B cell (primary cell): ENCODE measurements around the gene NCBP2L. TPM values are rescaled to one million over a fixed set of nuclear protein-coding genes. Genes with fewer than 3 reads are reported as not detected.

Experiments
- ATAC-seq: fragments of 200-7000 bp; cut with Tn5 transposase; one replicate; pipeline ENCODE4 v1.10.0; 2021; ENCODE audit warnings: low read depth, mild to moderate bottlenecking, moderate number of reproducible peaks, moderate library complexity
- CTCF ChIA-PET: fragments of 350-600 bp; sonication (Branson Sonifier 250); formaldehyde crosslinking; loops from one replicate; lab custom pipeline; 2021; ENCODE audit warnings: antibody characterized with exemption, inconsistent platforms; lab: Charles Lee
- POLR2A ChIA-PET: fragments of 350-600 bp; sonication (Branson Sonifier 250); formaldehyde crosslinking; loops from one replicate; lab custom pipeline; 2021; ENCODE audit warnings: antibody characterized with exemption; lab: Charles Lee
- DNase-seq: peaks from one replicate; pipeline ENCODE4 v3.0.0; 2013
- H2AFZ ChIP-seq: 2 replicates; pipeline ENCODE4 v1.6.1; 2012; ENCODE audit warnings: mild to moderate bottlenecking, low read depth, low read length; ENCODE audit not compliant: insufficient read depth, poor library complexity, severe bottlenecking
- H3K27ac ChIP-seq, 2 donors: 1 replicate in 1 of 2; 2 replicates in 1 of 2; pipeline ENCODE4 v1.5.1; 2012 to 2013; ENCODE audit warnings: low read length in 2 of 2, mild to moderate bottlenecking in 2 of 2, moderate library complexity in 1 of 2
- H3K27me3 ChIP-seq, 4 experiments: fragments of 200-600 bp in 1 of 4; sonication (generic) in 1 of 4; replicated peaks in 1 of 4; 1 replicate in 2 of 4; 2 replicates in 2 of 4; pipeline versions ENCODE4 v1.6.1 to v1.7.0; 2013 to 2016; ENCODE audit warnings: low read length in 3 of 4, mild to moderate bottlenecking in 2 of 4, mixed read lengths in 1 of 4, moderate library complexity in 1 of 4; ENCODE audit not compliant: insufficient read depth in 4 of 4, control insufficient read depth in 3 of 4; ENCODE audit errors: control extremely low read depth in 1 of 4
- H3K36me3 ChIP-seq, 2 experiments: replicated peaks in 1 of 2; 1 replicate in 1 of 2; 2 replicates in 1 of 2; pipeline versions ENCODE4 v1.6.1 to v1.7.1; 2013; ENCODE audit warnings: low read length in 1 of 2; ENCODE audit not compliant: insufficient read depth in 2 of 2, control insufficient read depth in 1 of 2; ENCODE audit errors: control extremely low read depth in 1 of 2, extremely low read depth in 1 of 2
- H3K4me1 ChIP-seq, 2 donors: fragments of 200-600 bp in 1 of 2; sonication (generic) in 1 of 2; 1 replicate in 1 of 2; 2 replicates in 1 of 2; pipeline versions ENCODE4 v1.5.1 to v1.6.1; 2013 to 2017; ENCODE audit warnings: low read length in 2 of 2; ENCODE audit not compliant: control insufficient read depth in 2 of 2, insufficient read depth in 2 of 2
- H3K4me2 ChIP-seq: replicated peaks from 2 replicates; pipeline ENCODE3; 2012; ENCODE audit warnings: mild to moderate bottlenecking, low read depth, low read length; ENCODE audit not compliant: poor library complexity, severe bottlenecking
- H3K4me3 ChIP-seq, 5 experiments: fragments of 200-600 bp in 1 of 5; sonication (generic) in 1 of 5; 1 replicate in 3 of 5; 2 replicates in 2 of 5; pipeline versions ENCODE4 v1.5.1 to v1.7.0; 2011 to 2016; ENCODE audit warnings: low read length in 4 of 5, mild to moderate bottlenecking in 4 of 5, low read depth in 2 of 5, control low read depth in 1 of 5, moderate library complexity in 1 of 5; ENCODE audit not compliant: insufficient read depth in 1 of 5; ENCODE audit errors: control extremely low read depth in 1 of 5, extremely low read depth in 1 of 5
- H3K79me2 ChIP-seq: fragments of 200-600 bp; sonication (generic); one replicate; pipeline ENCODE4 v1.6.0; 2016; ENCODE audit warnings: low read length; ENCODE audit not compliant: control insufficient read depth, insufficient read depth
- H3K9ac ChIP-seq: fragments of 200-600 bp; sonication (generic); 2 replicates; pipeline ENCODE4 v1.6.1; 2017; ENCODE audit warnings: mild to moderate bottlenecking, low read length, moderate library complexity
- H3K9me3 ChIP-seq, 3 donors: one replicate each; pipeline versions ENCODE4 v1.6.1 to v1.7.1; 2013; ENCODE audit warnings: low read length in 2 of 3; ENCODE audit not compliant: control insufficient read depth in 2 of 3, insufficient read depth in 1 of 3; ENCODE audit errors: control extremely low read depth in 1 of 3
- H4K20me1 ChIP-seq: 2 replicates; pipeline ENCODE4 v1.6.0; 2012; ENCODE audit warnings: mild to moderate bottlenecking, low read length; ENCODE audit not compliant: insufficient read depth, control insufficient read depth, poor library complexity, severe bottlenecking
- H3K27ac Mint-ChIP-seq: one replicate; pipeline ENCODE4 v1.8.0; 2021; ENCODE audit warnings: mixed read lengths
- H3K27me3 Mint-ChIP-seq: one replicate; pipeline ENCODE4 v1.8.0; 2021; ENCODE audit warnings: mixed read lengths
- H3K4me1 Mint-ChIP-seq: one replicate; pipeline ENCODE4 v1.8.0; 2021; ENCODE audit warnings: mixed read lengths
- H3K4me3 Mint-ChIP-seq: one replicate; pipeline ENCODE4 v1.8.0; 2021; ENCODE audit warnings: mixed read lengths
- H3K9me3 Mint-ChIP-seq: one replicate; pipeline ENCODE4 v1.8.0; 2022; ENCODE audit warnings: mixed read lengths; ENCODE audit not compliant: insufficient read depth
- CTCF ChIP-seq: fragments of 200-600 bp; IDR thresholded peaks from one replicate; pipeline ENCODE4 v1.8.0; 2022; ENCODE audit warnings: antibody characterized with exemption, mild to moderate bottlenecking
- EZH2 ChIP-seq: IDR thresholded peaks from 2 replicates; pipeline ENCODE4 v1.6.1; 2012; ENCODE audit warnings: borderline replicate concordance, low read depth, mild to moderate bottlenecking, moderate library complexity, low read length; ENCODE audit not compliant: insufficient read depth, poor library complexity, severe bottlenecking
- WGBS: methylation state at CpG from one replicate; pipeline ENCODE4 v1.1.5; 2013; ENCODE audit warnings: missing lambda C conversion rate; ENCODE audit not compliant: insufficient coverage; 5-methylcytosine and 5-hydroxymethylcytosine counted together
- intact Hi-C: fragments of 100-400 bp; cut with micrococcal nuclease; formaldehyde crosslinking; loops from one replicate; pipeline ENCODE4 v1.10.0; 2022
- polyA plus RNA-seq: library from polyadenylated mRNA; depleted of rRNA; stranded (reverse); fragments of >200 nt; gene quantifications from 2 replicates; pipeline ENCODE4 v1.2.3, GENCODE V29; 2012
- total RNA-seq, 2 donors: library from RNA; stranded (reverse); fragments of 120-200 nt in 1 of 2; gene quantifications; 1 replicate in 1 of 2; 2 replicates in 1 of 2; pipeline versions ENCODE4 v1.2.3 to v1.2.4, GENCODE V29; 2013 to 2022

NCBP2L gene
- total and polyA plus RNA-seq, 2 donors (not counting 1 experiment from before 2014, with no cell fraction given) = not detected

DNA sequence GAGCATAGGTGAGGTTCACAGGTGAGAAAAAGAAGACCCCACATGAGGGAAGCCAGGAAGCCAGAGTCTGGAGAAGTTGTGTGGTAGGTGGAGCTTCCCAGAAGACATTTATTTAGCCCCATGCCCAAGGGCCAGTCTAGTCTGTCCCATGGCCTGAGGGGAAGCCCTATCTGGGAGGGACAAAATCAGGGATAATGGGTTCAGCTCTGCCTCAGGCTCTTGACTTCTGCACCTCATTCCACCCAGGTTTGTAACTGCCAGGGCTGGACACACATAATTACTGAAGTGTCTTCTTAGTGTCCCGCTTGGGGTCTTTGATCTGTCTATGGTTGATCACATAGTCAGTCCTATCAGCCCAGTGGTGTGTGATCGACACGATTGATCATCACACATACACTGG is 38.0 kb upstream of the NCBP2L start:
- Mint-ChIP-seq H3K27ac (no peak overlapping the region), H3K27me3 (no peaks in the 10 kb centered on the region), H3K4me3 (no peak overlapping the region), H3K4me1 (peaks cover 15% of the 10 kb centered on the region), H3K9me3 (no peaks in the 10 kb centered on the region)
- no peaks in the 10 kb centered on the region for H4K20me1 ChIP-seq
- no peak for TF ChIP-seq CTCF
- no peak for TF ChIP-seq EZH2
- no peak overlapping the region for H2AFZ ChIP-seq
- H3K4me3 ChIP-seq = no peak overlapping the region
- H3K9me3 ChIP-seq = no peaks in the 10 kb centered on the region
- intact Hi-C loops = no loop called here
- no peak for ATAC-seq
- no peak overlapping the region for H3K9ac ChIP-seq
- no peak overlapping the region for H3K4me2 ChIP-seq
- no CpG with 5 or more reads among the region's 3 CpGs for WGBS
- CTCF ChIA-PET = interaction anchor here (3.1 kb wide), 1 partner anchor 21 kb away, joined by 20 read pairs; no protein-coding TSS in a partner anchor
- no peak overlapping the region for H3K27ac ChIP-seq
- H3K36me3 ChIP-seq = no peaks in the 10 kb centered on the region
- no peaks in the 10 kb centered on the region for H3K27me3 ChIP-seq
- H3K79me2 ChIP-seq = peaks cover 7% of the 10 kb centered on the region
- H3K4me1 ChIP-seq = peaks cover 14 to 19% of the 10 kb centered on the region in 2 donors
- POLR2A ChIA-PET = interaction anchor here (4.2 kb wide), 1 partner anchor 24 kb away, joined by 29 read pairs; no protein-coding TSS in a partner anchor
- DNase-seq = no peak

GRCh38 chrX:107741404-107741790 is 36.1 kb upstream of the NCBP2L start:
- H3K9ac ChIP-seq = peak overlapping the region; percentile 35
- H3K27me3 Mint-ChIP-seq = no peaks in the 10 kb centered on the region
- peaks cover 15% of the 10 kb centered on the region for H3K4me1 Mint-ChIP-seq
- H4K20me1 ChIP-seq = no peaks in the 10 kb centered on the region
- DNase-seq (no peak), ATAC-seq (no peak)
- H3K9me3 Mint-ChIP-seq = no peaks in the 10 kb centered on the region
- H3K27ac ChIP-seq = peak overlapping the region; percentile 62 to 68
- ChIA-PET POLR2A (interaction anchor here (0.7 to 4.2 kb wide), 6 partner anchors 10 to 69 kb away, joined by 4 to 29 read pairs (median 6); partner anchors contain the start of gene TSC22D3), CTCF (interaction anchor here (0.8 to 3.1 kb wide), 6 partner anchors 13 to 82 kb away, joined by 3 to 20 read pairs (median 5); partner anchors contain the start of gene TSC22D3)
- H3K27me3 ChIP-seq = no peaks in the 10 kb centered on the region
- WGBS = 35% methylated on average over 3 of the region's 7 CpGs
- peak overlapping the region; percentile 98 for H3K27ac Mint-ChIP-seq
- H3K36me3 ChIP-seq = no peaks in the 10 kb centered on the region
- H3K9me3 ChIP-seq = no peaks in the 10 kb centered on the region
- intact Hi-C loops = loop anchor here (2.0 kb wide), 1 partner anchor 21 kb away; no protein-coding TSS in a partner anchor
- peak overlapping the region; percentile 79 for H2AFZ ChIP-seq
- TF ChIP-seq EZH2 (no peak), CTCF (no peak)
- peaks cover 14 to 19% of the 10 kb centered on the region in 2 donors for H3K4me1 ChIP-seq
- peaks cover 7% of the 10 kb centered on the region for H3K79me2 ChIP-seq
- peak overlapping the region; percentile 62 for H3K4me2 ChIP-seq
- peak overlapping the region in 4 of 5 experiments; percentile 5 to 37 (median 18) for H3K4me3 ChIP-seq
- peak overlapping the region; percentile 88 for H3K4me3 Mint-ChIP-seq
